CD4-positive, alpha-beta memory T cell (primary cell): ENCODE data around the gene SEMA4G. TPM values are rescaled to one million over a fixed set of nuclear protein-coding genes. Genes with fewer than 3 reads are reported as not detected.
A peak's percentile ranks its signal among the peaks of the same experiment; 100 is the strongest.
"Not testable (repeated sequence)": the region's sequence is repeated elsewhere in the genome, so short reads cannot be mapped to it uniquely, and the experiment has no call there.

Experiments used
- CTCF ChIA-PET: fragments of 350-600 bp; sonication (Branson Sonifier 250); formaldehyde crosslinking; loops from one replicate; lab custom pipeline; 2021; ENCODE audit warnings: inconsistent platforms; ENCODE audit not compliant: partially characterized antibody; lab: Charles Lee
- POLR2A ChIA-PET: fragments of 350-600 bp; sonication (Branson Sonifier 250); formaldehyde crosslinking; loops from one replicate; lab custom pipeline; 2021; ENCODE audit not compliant: partially characterized antibody; lab: Charles Lee
- DNase-seq, 5 donors: peaks; one replicate each; pipeline versions ENCODE4 v3.0.0 to v3.0.0-alpha.2; 2020 to 2022; ENCODE audit warnings: mixed read lengths in 1 of 5
- H3K27ac ChIP-seq: one replicate; pipeline ENCODE4 v1.7.0; 2013; ENCODE audit warnings: low read depth, low read length
- H3K27me3 ChIP-seq: 2 replicates; pipeline ENCODE4 v1.7.0; 2013; ENCODE audit warnings: mild to moderate bottlenecking, low read length, moderate library complexity; ENCODE audit not compliant: insufficient read depth
- H3K36me3 ChIP-seq: 2 replicates; pipeline ENCODE4 v1.7.0; 2013; ENCODE audit warnings: mild to moderate bottlenecking, low read length, moderate library complexity; ENCODE audit not compliant: insufficient read depth
- H3K4me1 ChIP-seq: 2 replicates; pipeline ENCODE4 v1.7.0; 2013; ENCODE audit warnings: mild to moderate bottlenecking, low read length, moderate library complexity; ENCODE audit not compliant: insufficient read depth
- H3K4me3 ChIP-seq, 2 donors: one replicate each; pipeline ENCODE4 v1.7.0; 2013; ENCODE audit warnings: low read length in 2 of 2, mild to moderate bottlenecking in 1 of 2
- H3K9me3 ChIP-seq, 2 donors: one replicate each; pipeline ENCODE4 v1.7.0; 2013; ENCODE audit warnings: low read length in 2 of 2, control low read depth in 1 of 2; ENCODE audit not compliant: control insufficient read depth in 1 of 2
- H3K27ac Mint-ChIP-seq, 7 donors: one replicate each; pipeline ENCODE4 v1.8.0; 2020 to 2021; ENCODE audit warnings: mixed read lengths in 7 of 7, mild to moderate bottlenecking in 6 of 7, inconsistent platforms in 3 of 7, moderate library complexity in 3 of 7
- H3K27me3 Mint-ChIP-seq, 2 donors: one replicate each; pipeline ENCODE4 v1.8.0; 2020 to 2021; ENCODE audit warnings: mixed read lengths in 2 of 2
- H3K36me3 Mint-ChIP-seq, 2 donors: one replicate each; pipeline ENCODE4 v1.8.0; 2020 to 2021; ENCODE audit warnings: mixed read lengths in 2 of 2, inconsistent platforms in 1 of 2, mild to moderate bottlenecking in 1 of 2
- H3K4me1 Mint-ChIP-seq, 4 donors: one replicate each; pipeline ENCODE4 v1.8.0; 2020 to 2021; ENCODE audit warnings: mixed read lengths in 4 of 4, mild to moderate bottlenecking in 1 of 4
- H3K4me3 Mint-ChIP-seq, 8 donors: one replicate each; pipeline ENCODE4 v1.8.0; 2020 to 2021; ENCODE audit warnings: mixed read lengths in 8 of 8, mild to moderate bottlenecking in 7 of 8, moderate library complexity in 6 of 8, inconsistent platforms in 3 of 8
- H3K9me3 Mint-ChIP-seq, 8 donors: one replicate each; pipeline ENCODE4 v1.8.0; 2020 to 2021; ENCODE audit warnings: mixed read lengths in 8 of 8, mild to moderate bottlenecking in 5 of 8, inconsistent platforms in 3 of 8, moderate library complexity in 1 of 8
- intact Hi-C: fragments of 100-400 bp; cut with micrococcal nuclease; formaldehyde crosslinking; loops from one replicate; pipeline ENCODE4 v1.15.1; 2023
- polyA plus RNA-seq, 2 donors: library from polyadenylated mRNA; unstranded; fragments of 300-500 nt; fragmentation: Illumina TruSeq; gene quantifications; one replicate each; pipeline ENCODE4 v1.2.3, GENCODE V29; 2021
- total RNA-seq, 2 experiments: library from RNA; stranded (reverse); gene quantifications; one replicate each; pipeline ENCODE4 v1.2.3, GENCODE V29; 2021

Gene SEMA4G
- total and polyA plus RNA-seq, 4 experiments from 2014 or later, result 0.26 to 1.4 (median 1.1) TPM; not detected in 1

GRCh38 chr10:100970076-100970913 is 991 bp downstream of the SEMA4G start:
- Mint-ChIP-seq H3K9me3 (no peaks in the 10 kb centered on the region), H3K27me3 (no peaks in the 10 kb centered on the region), H3K27ac (peak overlapping the region in 4 of 7 donors; percentile 49 to 90 (median 59)), H3K36me3 (peaks cover 3 to 7% of the 10 kb centered on the region in 2 donors), H3K4me1 (peaks cover 4 to 23% (median 14%) of the 10 kb centered on the region in 4 donors), H3K4me3 (peak overlapping the region; percentile 58 to 79 (median 66))
- peak; percentile 10 to 55 (median 18) for DNase-seq
- Histone ChIP-seq H3K4me1 (peaks cover 18% of the 10 kb centered on the region), H3K27me3 (no peaks in the 10 kb centered on the region), H3K4me3 (no peak overlapping the region), H3K27ac (no peak overlapping the region), H3K9me3 (no peaks in the 10 kb centered on the region), H3K36me3 (no peaks in the 10 kb centered on the region)
- POLR2A ChIA-PET, result interaction anchor here (1.9 kb wide), 1 partner anchor 27 kb away, joined by 8 read pairs; no protein-coding TSS in a partner anchor
- CTCF ChIA-PET, result interaction anchor here (1.1 to 7.0 kb wide), 3 partner anchors 28 to 59 kb away, joined by 3 to 60 read pairs (median 15); partner anchors contain the start of gene LZTS2
- intact Hi-C loops, result loop anchor here (2.0 kb wide), 1 partner anchor 27 kb away; no protein-coding TSS in a partner anchor

GRCh38 chr10:100970914-100971811 is 1.9 kb downstream of the SEMA4G start:
- Histone ChIP-seq H3K36me3 (no peaks in the 10 kb centered on the region), H3K9me3 (no peaks in the 10 kb centered on the region), H3K4me3 (no peak overlapping the region), H3K27me3 (no peaks in the 10 kb centered on the region), H3K4me1 (peaks cover 18% of the 10 kb centered on the region), H3K27ac (no peak overlapping the region)
- peaks cover 4 to 23% (median 15%) of the 10 kb centered on the region in 4 donors for H3K4me1 Mint-ChIP-seq
- intact Hi-C loops, result loop anchor here (2.0 kb wide), 1 partner anchor 26 kb away; no protein-coding TSS in a partner anchor
- H3K9me3 Mint-ChIP-seq, result no peaks in the 10 kb centered on the region
- CTCF ChIA-PET, result interaction anchor here (1.2 to 2.0 kb wide), 2 partner anchors 26 to 43 kb away, joined by 3 to 4 read pairs; no protein-coding TSS in a partner anchor
- H3K4me3 Mint-ChIP-seq, result peak overlapping the region; percentile 25 to 79 (median 60)
- no peaks in the 10 kb centered on the region for H3K27me3 Mint-ChIP-seq
- POLR2A ChIA-PET, result no interaction called here
- peaks cover 0 to 3% of the 10 kb centered on the region in 2 donors for H3K36me3 Mint-ChIP-seq
- no peak for DNase-seq
- peak overlapping the region in 2 of 7 donors; percentile 64 to 90 for H3K27ac Mint-ChIP-seq

- H3K4me3 ChIP-seq, result no peak overlapping the region
- H3K4me1 ChIP-seq, result peaks cover 18% of the 10 kb centered on the region
- no peaks in the 10 kb centered on the region for H3K36me3 ChIP-seq
- H3K9me3 ChIP-seq, result no peaks in the 10 kb centered on the region
- no peaks in the 10 kb centered on the region for H3K27me3 ChIP-seq
- H3K4me3 Mint-ChIP-seq, result no peak overlapping the region
- CTCF ChIA-PET, result interaction anchor here (1.1 to 2.0 kb wide), 3 partner anchors 15 to 42 kb away, joined by 3 to 4 read pairs (median 3); no protein-coding TSS in a partner anchor
- H3K27ac ChIP-seq, result no peak overlapping the region
- peaks cover 4 to 23% (median 15%) of the 10 kb centered on the region in 4 donors for H3K4me1 Mint-ChIP-seq
- DNase-seq, result no peak
- POLR2A ChIA-PET, result no interaction called here
- H3K36me3 Mint-ChIP-seq, result peaks cover 0 to 2% of the 10 kb centered on the region in 2 donors
- peak overlapping the region in 1 of 7 donors; percentile 19 for H3K27ac Mint-ChIP-seq
- intact Hi-C loops, result no loop called here
- no peaks in the 10 kb centered on the region for H3K9me3 Mint-ChIP-seq
- no peaks in the 10 kb centered on the region for H3K27me3 Mint-ChIP-seq
Measured at GRCh38 chr10:100972115-100972903, 3.0 kb downstream of the SEMA4G start.

DNA sequence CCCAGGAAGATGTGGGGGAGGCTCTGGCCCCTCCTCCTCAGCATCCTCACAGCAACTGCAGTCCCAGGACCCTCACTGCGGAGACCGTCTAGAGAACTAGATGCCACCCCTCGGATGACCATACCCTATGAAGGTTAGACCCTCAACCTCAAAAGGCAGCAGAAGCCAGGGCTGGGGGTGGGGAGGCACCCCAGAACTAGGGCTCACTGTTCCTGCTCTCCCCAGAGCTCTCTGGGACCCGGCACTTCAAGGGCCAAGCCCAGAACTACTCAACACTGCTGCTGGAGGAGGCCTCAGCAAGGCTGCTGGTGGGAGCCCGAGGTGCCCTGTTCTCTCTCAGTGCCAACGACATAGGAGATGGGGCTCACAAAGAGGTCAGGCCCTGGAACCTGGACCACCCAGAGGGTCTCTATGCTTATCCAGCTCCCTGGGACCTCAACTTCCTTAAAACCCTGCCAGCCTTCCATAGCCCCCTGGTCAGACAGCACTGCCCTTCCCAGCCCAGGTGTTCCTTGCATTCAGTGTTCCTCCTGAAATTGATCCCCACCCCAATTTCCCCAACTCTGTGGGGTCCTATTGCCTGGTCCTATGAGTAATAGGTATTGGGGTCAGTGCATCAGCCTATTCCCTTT is 3.7 kb downstream of the SEMA4G start:
- Histone ChIP-seq H3K4me3 (no peak overlapping the region), H3K4me1 (peaks cover 18% of the 10 kb centered on the region), H3K27ac (no peak overlapping the region), H3K27me3 (no peaks in the 10 kb centered on the region), H3K9me3 (no peaks in the 10 kb centered on the region), H3K36me3 (no peaks in the 10 kb centered on the region)
- ChIA-PET CTCF (interaction anchor here (1.1 to 2.0 kb wide), 3 partner anchors 15 to 46 kb away, joined by 3 to 5 read pairs (median 4); no protein-coding TSS in a partner anchor), POLR2A (no interaction called here)
- DNase-seq, result no peak
- intact Hi-C loops, result no loop called here
- H3K4me3 Mint-ChIP-seq, result no peak overlapping the region
- H3K36me3 Mint-ChIP-seq, result no peaks in the 10 kb centered on the region
- H3K27ac Mint-ChIP-seq, result no peak overlapping the region
- no peaks in the 10 kb centered on the region for H3K9me3 Mint-ChIP-seq
- no peaks in the 10 kb centered on the region for H3K27me3 Mint-ChIP-seq
- H3K4me1 Mint-ChIP-seq, result peaks cover 4 to 22% (median 15%) of the 10 kb centered on the region in 4 donors

DNA sequence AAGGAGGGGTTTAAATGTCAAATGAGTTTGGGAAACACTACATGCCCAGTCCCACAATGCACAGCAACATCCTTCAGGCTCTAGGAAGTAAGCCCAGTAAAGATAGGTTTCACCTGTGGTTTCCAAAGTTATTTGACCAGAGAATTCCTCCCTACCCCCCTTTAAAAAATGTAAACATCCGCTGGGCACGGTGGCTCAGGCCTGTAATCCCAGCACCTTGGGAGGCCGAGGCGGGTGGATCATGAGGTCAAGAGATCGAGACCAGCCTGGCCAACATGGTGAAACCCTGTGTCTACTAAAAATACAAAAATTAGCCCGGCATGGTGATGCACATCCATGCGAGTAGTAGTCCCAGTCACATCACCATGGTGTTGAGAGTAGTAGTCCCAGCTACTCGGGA is 6.1 kb downstream of the SEMA4G start:
- H3K27me3 ChIP-seq, intact Hi-C loops, H3K27ac ChIP-seq, H3K9me3 ChIP-seq, H3K27me3 Mint-ChIP-seq, H3K9me3 Mint-ChIP-seq, H3K4me3 Mint-ChIP-seq, H3K36me3 ChIP-seq, H3K4me1 Mint-ChIP-seq, DNase-seq, H3K27ac Mint-ChIP-seq, H3K4me1 ChIP-seq, H3K4me3 ChIP-seq: not testable (repeated sequence)
- ChIA-PET CTCF (interaction anchor here (1.0 to 1.7 kb wide), 4 partner anchors 9 to 35 kb away, joined by 3 to 4 read pairs (median 4); partner anchors contain the start of gene LZTS2), POLR2A (interaction anchor here (1.1 kb wide), 1 partner anchor 12 kb away, joined by 3 read pairs; the partner anchor contains the start of gene MRPL43)
- peaks cover 0 to 11% of the 10 kb centered on the region in 2 donors for H3K36me3 Mint-ChIP-seq

GRCh38 chr10:100976906-100977305 is 7.6 kb downstream of the SEMA4G start:
- intact Hi-C loops, result no loop called here
- Histone ChIP-seq H3K36me3 (peaks cover 7% of the 10 kb centered on the region), H3K4me3 (no peak overlapping the region), H3K4me1 (no peaks in the 10 kb centered on the region), H3K9me3 (no peaks in the 10 kb centered on the region), H3K27me3 (no peaks in the 10 kb centered on the region), H3K27ac (no peak overlapping the region)
- Mint-ChIP-seq H3K4me3 (no peak overlapping the region), H3K4me1 (peaks cover 0 to 3% (median under 1%) of the 10 kb centered on the region in 4 donors), H3K36me3 (peaks cover 3 to 23% of the 10 kb centered on the region in 2 donors), H3K27me3 (no peaks in the 10 kb centered on the region), H3K27ac (peak overlapping the region in 4 of 7 donors; percentile 14 to 54 (median 46)), H3K9me3 (no peaks in the 10 kb centered on the region)
- ChIA-PET POLR2A (no interaction called here), CTCF (interaction anchor here (0.6 to 0.9 kb wide), 2 partner anchors 11 to 1380 kb away, joined by 3 read pairs; no protein-coding TSS in a partner anchor)
- DNase-seq, result no peak
